Astrocyte (in vitro differentiated cells and primary cell): ENCODE measurements around the gene CACNB2. TPM values are rescaled to one million over a fixed set of nuclear protein-coding genes. Genes with fewer than 3 reads are reported as not detected.

Experiments
- DNase-seq: peaks from one replicate; pipeline ENCODE4 v3.0.0-alpha.2; 2010; ENCODE audit warnings: low read depth
- FAIRE-seq: peaks from 2 replicates; lab custom pipeline; 2011; peaks lifted over from hg19 to GRCh38; lab: Jason Lieb, UNC
- H2AFZ ChIP-seq: 2 replicates; pipeline ENCODE4 v1.6.0; 2012; ENCODE audit warnings: low read depth, low read length, inconsistent platforms
- H3K27ac ChIP-seq: 2 replicates; pipeline ENCODE4 v1.5.1; 2011; ENCODE audit warnings: low read depth, low read length, inconsistent platforms
- H3K27me3 ChIP-seq: 2 replicates; pipeline ENCODE4 v1.6.0; 2011; ENCODE audit warnings: low read length, inconsistent platforms; ENCODE audit not compliant: insufficient read depth
- H3K36me3 ChIP-seq: 2 replicates; pipeline ENCODE4 v1.5.1; 2011; ENCODE audit warnings: low read length, inconsistent platforms; ENCODE audit not compliant: insufficient read depth
- H3K4me1 ChIP-seq: 2 replicates; pipeline ENCODE4 v1.5.1; 2011; ENCODE audit warnings: low read length, inconsistent platforms; ENCODE audit not compliant: insufficient read depth
- H3K4me2 ChIP-seq: 2 replicates; pipeline ENCODE4 v1.6.0; 2012; ENCODE audit warnings: low read length, inconsistent platforms
- H3K4me3 ChIP-seq: 2 replicates; pipeline ENCODE4 v1.5.1; 2011; ENCODE audit warnings: low read depth, mild to moderate bottlenecking, low read length, inconsistent platforms; ENCODE audit not compliant: insufficient read depth
- H3K79me2 ChIP-seq: 2 replicates; pipeline ENCODE4 v1.6.0; 2012; ENCODE audit warnings: mild to moderate bottlenecking, low read length, inconsistent platforms; ENCODE audit not compliant: insufficient read depth
- H3K9ac ChIP-seq: 2 replicates; pipeline ENCODE4 v1.6.0; 2012; ENCODE audit warnings: mild to moderate bottlenecking, low read length, inconsistent platforms
- H3K9me3 ChIP-seq: 2 replicates; pipeline ENCODE4 v1.5.1; 2012; ENCODE audit warnings: low read depth, mild to moderate bottlenecking, low read length, inconsistent platforms; ENCODE audit not compliant: insufficient read depth
- H4K20me1 ChIP-seq: 2 replicates; pipeline ENCODE4 v1.6.0; 2012; ENCODE audit warnings: low read length, inconsistent platforms; ENCODE audit not compliant: insufficient read depth
- H3K27ac Mint-ChIP-seq: one replicate; pipeline ENCODE4 v1.8.0; 2021; ENCODE audit warnings: mild to moderate bottlenecking, mixed read lengths; ENCODE audit not compliant: unreplicated experiment
- H3K27me3 Mint-ChIP-seq: one replicate; pipeline ENCODE4 v1.8.0; 2021; ENCODE audit warnings: low read depth, mixed read lengths; ENCODE audit not compliant: unreplicated experiment
- H3K36me3 Mint-ChIP-seq: one replicate; pipeline ENCODE4 v1.8.0; 2021; ENCODE audit warnings: low read depth, mixed read lengths; ENCODE audit not compliant: unreplicated experiment
- H3K4me1 Mint-ChIP-seq: one replicate; pipeline ENCODE4 v1.8.0; 2021; ENCODE audit warnings: low read depth, mixed read lengths; ENCODE audit not compliant: unreplicated experiment
- H3K4me3 Mint-ChIP-seq: one replicate; pipeline ENCODE4 v1.8.0; 2021; ENCODE audit warnings: mild to moderate bottlenecking, moderate library complexity, mixed read lengths; ENCODE audit not compliant: unreplicated experiment
- H3K9me3 Mint-ChIP-seq: one replicate; pipeline ENCODE4 v1.8.0; 2021; ENCODE audit warnings: mild to moderate bottlenecking, mixed read lengths; ENCODE audit not compliant: unreplicated experiment
- EZH2 ChIP-seq: IDR thresholded peaks from 2 replicates; pipeline ENCODE4 v1.6.1; 2012; ENCODE audit warnings: mild to moderate bottlenecking, low read length, inconsistent platforms; ENCODE audit not compliant: insufficient read depth
- total RNA-seq: library from RNA; stranded (reverse); gene quantifications from 2 replicates; pipeline ENCODE4 v1.2.1, GENCODE V29; 2021
- TF ChIP-seq, protein P1 (sequence below): IDR thresholded peaks from 2 replicates; pipeline ENCODE4 v1.5.1; 2011; ENCODE audit warnings: low read depth, mild to moderate bottlenecking, inconsistent platforms, low read length, moderate library complexity; ENCODE audit not compliant: insufficient read depth

The CACNB2 gene
- total RNA-seq, 1 donor from 2014 or later, result 0.66 TPM

- no peak overlapping the region for H3K4me3 Mint-ChIP-seq
- Histone ChIP-seq H3K4me2 (no peak overlapping the region), H2AFZ (no peak overlapping the region), H4K20me1 (no peaks in the 10 kb centered on the region), H3K4me1 (no peaks in the 10 kb centered on the region), H3K4me3 (no peak overlapping the region), H3K36me3 (no peaks in the 10 kb centered on the region), H3K27me3 (no peaks in the 10 kb centered on the region), H3K79me2 (no peaks in the 10 kb centered on the region), H3K27ac (no peak overlapping the region), H3K9me3 (no peaks in the 10 kb centered on the region), H3K9ac (no peak overlapping the region)
- peaks cover 2% of the 10 kb centered on the region for H3K9me3 Mint-ChIP-seq
- TF ChIP-seq, protein P1, sequence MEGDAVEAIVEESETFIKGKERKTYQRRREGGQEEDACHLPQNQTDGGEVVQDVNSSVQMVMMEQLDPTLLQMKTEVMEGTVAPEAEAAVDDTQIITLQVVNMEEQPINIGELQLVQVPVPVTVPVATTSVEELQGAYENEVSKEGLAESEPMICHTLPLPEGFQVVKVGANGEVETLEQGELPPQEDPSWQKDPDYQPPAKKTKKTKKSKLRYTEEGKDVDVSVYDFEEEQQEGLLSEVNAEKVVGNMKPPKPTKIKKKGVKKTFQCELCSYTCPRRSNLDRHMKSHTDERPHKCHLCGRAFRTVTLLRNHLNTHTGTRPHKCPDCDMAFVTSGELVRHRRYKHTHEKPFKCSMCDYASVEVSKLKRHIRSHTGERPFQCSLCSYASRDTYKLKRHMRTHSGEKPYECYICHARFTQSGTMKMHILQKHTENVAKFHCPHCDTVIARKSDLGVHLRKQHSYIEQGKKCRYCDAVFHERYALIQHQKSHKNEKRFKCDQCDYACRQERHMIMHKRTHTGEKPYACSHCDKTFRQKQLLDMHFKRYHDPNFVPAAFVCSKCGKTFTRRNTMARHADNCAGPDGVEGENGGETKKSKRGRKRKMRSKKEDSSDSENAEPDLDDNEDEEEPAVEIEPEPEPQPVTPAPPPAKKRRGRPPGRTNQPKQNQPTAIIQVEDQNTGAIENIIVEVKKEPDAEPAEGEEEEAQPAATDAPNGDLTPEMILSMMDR, result no peak
- TF ChIP-seq EZH2, result no peak
- H3K36me3 Mint-ChIP-seq, result peaks cover 3% of the 10 kb centered on the region
- H3K27ac Mint-ChIP-seq, result no peak overlapping the region
- DNase-seq (no peak), FAIRE-seq (no peak)
- H3K4me1 Mint-ChIP-seq, result no peaks in the 10 kb centered on the region
- no peaks in the 10 kb centered on the region for H3K27me3 Mint-ChIP-seq
Measured at GRCh38 chr10:18528292-18528691, 388.1 kb downstream of the CACNB2 start.

DNA sequence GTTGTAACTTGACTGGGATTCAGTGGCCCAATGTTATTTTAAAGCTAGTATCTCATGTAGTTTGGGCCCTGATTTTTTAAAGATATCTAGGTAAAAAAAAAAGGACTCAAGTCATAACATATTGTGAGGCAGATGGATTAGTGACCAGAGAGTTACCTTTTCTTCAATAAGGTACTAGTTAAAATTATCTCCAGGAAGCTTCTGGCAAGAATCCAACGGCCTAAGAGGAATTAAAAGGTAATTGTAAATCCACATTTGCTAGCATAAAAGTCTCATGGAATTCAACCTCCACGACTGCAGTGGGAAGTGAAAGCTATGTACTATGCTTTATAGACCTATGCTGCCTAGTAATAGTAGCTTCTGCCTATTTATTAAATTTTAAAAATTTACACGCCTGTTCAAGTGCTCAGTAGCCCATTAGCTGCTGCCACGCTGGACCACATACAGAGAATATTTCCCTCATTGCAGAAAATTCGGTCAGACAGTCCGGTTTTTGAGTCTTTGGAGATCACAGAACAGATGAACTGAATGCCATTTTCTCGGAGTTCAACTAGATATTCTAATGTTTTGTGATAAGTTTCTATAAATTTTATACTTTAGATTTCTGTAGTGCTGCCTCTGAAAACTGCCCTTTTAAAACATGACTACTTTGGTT lies 392.8 kb downstream of the CACNB2 start:
- Histone ChIP-seq H3K9me3 (no peaks in the 10 kb centered on the region), H3K4me3 (no peak overlapping the region), H2AFZ (no peak overlapping the region), H4K20me1 (no peaks in the 10 kb centered on the region), H3K4me2 (no peak overlapping the region), H3K4me1 (no peaks in the 10 kb centered on the region), H3K9ac (no peak overlapping the region), H3K27ac (no peak overlapping the region), H3K36me3 (no peaks in the 10 kb centered on the region), H3K79me2 (no peaks in the 10 kb centered on the region), H3K27me3 (no peaks in the 10 kb centered on the region)
- Mint-ChIP-seq H3K36me3 (peaks cover 3% of the 10 kb centered on the region), H3K27me3 (no peaks in the 10 kb centered on the region), H3K4me1 (no peaks in the 10 kb centered on the region), H3K9me3 (no peaks in the 10 kb centered on the region), H3K27ac (no peak overlapping the region), H3K4me3 (no peak overlapping the region)
- no peak for FAIRE-seq
- TF ChIP-seq, protein P1, result no peak
- no peak for TF ChIP-seq EZH2
- DNase-seq, result no peak

- H3K4me1 ChIP-seq, result no peaks in the 10 kb centered on the region
- Mint-ChIP-seq H3K4me1 (no peaks in the 10 kb centered on the region), H3K4me3 (no peak overlapping the region), H3K27ac (no peak overlapping the region), H3K36me3 (peaks cover 3% of the 10 kb centered on the region), H3K27me3 (no peaks in the 10 kb centered on the region), H3K9me3 (no peaks in the 10 kb centered on the region)
- no peaks in the 10 kb centered on the region for H3K79me2 ChIP-seq
- H3K27me3 ChIP-seq, result no peaks in the 10 kb centered on the region
- H3K27ac ChIP-seq, result no peak overlapping the region
- no peak overlapping the region for H3K9ac ChIP-seq
- no peak for TF ChIP-seq EZH2
- TF ChIP-seq, protein P1, result no peak
- H3K9me3 ChIP-seq, result no peaks in the 10 kb centered on the region
- no peak for FAIRE-seq
- H2AFZ ChIP-seq, result no peak overlapping the region
- DNase-seq, result no peak
- no peaks in the 10 kb centered on the region for H4K20me1 ChIP-seq
- no peak overlapping the region for H3K4me2 ChIP-seq
- no peak overlapping the region for H3K4me3 ChIP-seq
- H3K36me3 ChIP-seq, result peaks cover 2% of the 10 kb centered on the region
Measured at GRCh38 chr10:18533896-18534295, 393.7 kb downstream of the CACNB2 start.
